Fibroblast of lung (primary cell): ENCODE results near the gene KASH5.

ENCODE experiments used
- CTCF ChIP-seq, 2 donors: IDR thresholded peaks in 1 of 2; conservative IDR thresholded peaks in 1 of 2; 1 replicate in 1 of 2; 2 replicates in 1 of 2; pipeline ENCODE4 v1.5.1; 2011 to 2012; ENCODE audit warnings: low read length in 2 of 2, control low read depth in 1 of 2, inconsistent platforms in 1 of 2, low read depth in 1 of 2, mild to moderate bottlenecking in 1 of 2
- EZH2 ChIP-seq: IDR thresholded peaks from 2 replicates; pipeline ENCODE4 v1.5.1; 2012; ENCODE audit warnings: low read length, control low read depth, mild to moderate bottlenecking; ENCODE audit errors: missing control alignments

GRCh38 chr19:49434907-49435583, 47.0 kb downstream of the KASH5 start:
- TF ChIP-seq CTCF (conservative IDR thresholded peaks at IDR 0.05 in 1 of 2, IDR thresholded peaks at IDR 0.05 in 1 of 2; ENCODE audit: low read depth in 1 of 2, low read length in 2 of 2): no peak
- TF ChIP-seq EZH2: no peak
